Peyer's patch (tissue), 4 donors: ENCODE measurements around the gene XPA. TPM values are rescaled to one million over a fixed set of nuclear protein-coding genes. Genes with fewer than 3 reads are reported as not detected.
A peak's percentile ranks its signal among the peaks of the same experiment; 100 is the strongest.

Experiments
- DNase-seq, 3 donors: peaks; one replicate each; pipeline ENCODE4 v3.0.0-alpha.2; 2017 to 2019
- H3K27ac ChIP-seq, 4 donors: fragments of 200-600 bp; sonication (generic); one replicate each; pipeline ENCODE4 v1.5.1; 2016 to 2019
- H3K27me3 ChIP-seq, 2 donors: fragments of 200-600 bp; sonication (generic); one replicate each; pipeline ENCODE4 v1.5.1; 2019
- H3K36me3 ChIP-seq, 3 donors: fragments of 200-600 bp; sonication (generic); one replicate each; pipeline ENCODE4 v1.5.1; 2016 to 2019
- H3K4me1 ChIP-seq, 4 donors: fragments of 200-600 bp; sonication (generic); one replicate each; pipeline ENCODE4 v1.5.1; 2016 to 2019
- H3K4me3 ChIP-seq, 4 donors: fragments of 200-600 bp; sonication (generic); 1 replicate in 3 of 4; 2 replicates in 1 of 4; pipeline ENCODE4 v1.5.1; 2016 to 2019; ENCODE audit warnings: mild to moderate bottlenecking in 1 of 4
- H3K9me3 ChIP-seq, 4 donors: fragments of 200-600 bp; sonication (generic); one replicate each; pipeline ENCODE4 v1.5.1; 2016 to 2019; ENCODE audit warnings: mild to moderate bottlenecking in 1 of 4
- CTCF ChIP-seq, 6 experiments: fragments of 450-650 bp in 4 of 6; fragments of 200-600 bp in 2 of 6; sonication (generic) in 1 of 6; IDR thresholded peaks; one replicate each; pipeline ENCODE4 v1.5.1; 2017 to 2019; ENCODE audit warnings: antibody characterized with exemption in 6 of 6, mild to moderate bottlenecking in 3 of 6, moderate library complexity in 1 of 6
- POLR2A ChIP-seq, 2 donors: fragments of 450-650 bp; IDR thresholded peaks; one replicate each; pipeline ENCODE4 v1.5.1; 2017; ENCODE audit warnings: antibody characterized with exemption in 2 of 2, mild to moderate bottlenecking in 2 of 2, moderate library complexity in 2 of 2
- total RNA-seq, 4 donors: library from RNA; depleted of rRNA; stranded (reverse); fragments of >200 nt; gene quantifications; one replicate each; pipeline ENCODE4 v1.1.0, GENCODE V29; 2016

Gene XPA
- total RNA-seq, 4 donors from 2014 or later: 12.6 to 18.8 (median 14.3) TPM

DNA sequence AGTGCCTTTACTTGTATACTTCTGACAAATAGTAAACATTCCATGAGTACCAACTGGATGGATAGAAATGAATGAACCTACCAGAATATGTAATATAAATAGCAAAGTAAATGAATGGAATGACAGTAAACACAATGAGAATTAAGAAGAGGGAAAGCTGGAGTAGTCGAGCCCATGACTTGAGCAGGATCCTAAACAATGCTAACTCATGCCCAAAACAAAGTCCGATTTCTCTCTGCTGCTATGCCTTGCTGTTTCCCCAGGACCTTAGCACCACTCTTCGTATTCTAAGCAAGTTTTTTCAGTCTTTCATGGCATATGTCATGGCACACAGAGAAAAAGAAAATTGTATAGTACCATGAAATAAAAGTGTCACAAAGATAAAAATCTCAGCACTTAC lies 1.8 kb downstream of the XPA start:
- TF ChIP-seq POLR2A (IDR thresholded peaks at IDR 0.05) (no peak), CTCF (IDR thresholded peaks at IDR 0.05) (no peak)
- DNase-seq: no peak
- H3K4me1 ChIP-seq: peaks cover 0 to 30% (median 9%) of the 10 kb centered on the region in 4 donors
- H3K27ac ChIP-seq: no peak overlapping the region
- peak overlapping the region in 1 of 4 donors; percentile 69 for H3K4me3 ChIP-seq
- no peaks in the 10 kb centered on the region for H3K9me3 ChIP-seq
- H3K27me3 ChIP-seq: no peaks in the 10 kb centered on the region
- H3K36me3 ChIP-seq: peaks cover 0 to 23% (median 0%) of the 10 kb centered on the region in 3 donors

DNA sequence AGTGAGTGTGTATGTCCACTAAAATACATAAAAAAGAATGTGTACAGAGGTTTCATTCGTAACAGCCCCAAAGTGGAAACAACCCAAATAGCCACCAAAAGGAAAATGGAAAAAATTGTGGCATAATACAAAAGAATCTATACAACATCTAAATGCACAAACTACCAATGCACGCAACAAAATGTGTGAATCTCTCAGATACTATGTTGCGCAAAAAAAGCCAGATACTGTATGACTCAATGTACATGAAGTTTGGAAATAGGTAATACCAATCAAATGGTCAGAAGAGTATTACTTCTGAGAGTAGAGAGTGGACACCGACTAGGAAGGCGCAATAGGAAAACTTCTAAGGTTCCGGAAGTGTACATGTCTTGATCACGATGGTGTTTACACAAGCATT lies 2.4 kb downstream of the XPA start:
- no peak for DNase-seq
- Histone ChIP-seq H3K27ac (no peak overlapping the region), H3K27me3 (no peaks in the 10 kb centered on the region), H3K36me3 (peaks cover 0 to 28% (median 0%) of the 10 kb centered on the region in 3 donors), H3K4me1 (peaks cover 0 to 30% (median 9%) of the 10 kb centered on the region in 4 donors), H3K4me3 (no peak overlapping the region), H3K9me3 (no peaks in the 10 kb centered on the region)
- TF ChIP-seq CTCF (IDR thresholded peaks at IDR 0.05) (no peak), POLR2A (IDR thresholded peaks at IDR 0.05) (no peak)

- TF ChIP-seq CTCF (IDR thresholded peaks at IDR 0.05) (no peak), POLR2A (IDR thresholded peaks at IDR 0.05) (no peak)
- Histone ChIP-seq H3K36me3 (peaks cover 0 to 61% (median 0%) of the 10 kb centered on the region in 3 donors), H3K27ac (no peak overlapping the region), H3K27me3 (no peaks in the 10 kb centered on the region), H3K9me3 (no peaks in the 10 kb centered on the region), H3K4me1 (peaks cover 0 to 13% (median 0%) of the 10 kb centered on the region in 4 donors), H3K4me3 (no peak overlapping the region)
- DNase-seq: no peak
These were observed 7.5 kb downstream of the XPA start for GRCh38 chr9:97689401-97690180.

DNA sequence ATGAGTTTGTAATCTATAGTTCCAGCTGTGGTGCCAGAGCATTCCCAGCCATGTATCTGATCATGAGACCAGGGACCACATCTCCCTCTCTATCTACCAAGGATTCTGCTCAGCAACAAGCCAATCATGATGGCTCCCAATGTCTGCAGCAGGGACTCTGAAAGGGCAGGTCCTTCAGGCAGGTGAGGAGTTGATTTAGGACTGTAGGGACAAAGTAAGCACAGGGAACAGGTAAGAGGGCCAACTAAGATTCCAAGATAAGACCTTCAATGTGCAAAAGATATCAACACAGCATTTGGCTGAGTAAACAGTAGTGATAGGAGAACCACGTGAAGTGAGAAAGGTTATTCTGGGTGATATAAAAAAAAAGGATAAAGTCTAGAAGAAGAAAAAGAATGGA lies 8.5 kb downstream of the XPA start:
- H3K36me3 ChIP-seq: peaks cover 0 to 70% (median 0%) of the 10 kb centered on the region in 3 donors
- no peak overlapping the region for H3K4me3 ChIP-seq
- H3K27ac ChIP-seq: peak overlapping the region in 1 of 4 donors; percentile 4
- H3K27me3 ChIP-seq: no peaks in the 10 kb centered on the region
- no peak for DNase-seq
- no peaks in the 10 kb centered on the region for H3K9me3 ChIP-seq
- TF ChIP-seq CTCF (IDR thresholded peaks at IDR 0.05) (no peak), POLR2A (IDR thresholded peaks at IDR 0.05) (no peak)
- H3K4me1 ChIP-seq: peaks cover 0 to 5% (median 0%) of the 10 kb centered on the region in 4 donors

DNA sequence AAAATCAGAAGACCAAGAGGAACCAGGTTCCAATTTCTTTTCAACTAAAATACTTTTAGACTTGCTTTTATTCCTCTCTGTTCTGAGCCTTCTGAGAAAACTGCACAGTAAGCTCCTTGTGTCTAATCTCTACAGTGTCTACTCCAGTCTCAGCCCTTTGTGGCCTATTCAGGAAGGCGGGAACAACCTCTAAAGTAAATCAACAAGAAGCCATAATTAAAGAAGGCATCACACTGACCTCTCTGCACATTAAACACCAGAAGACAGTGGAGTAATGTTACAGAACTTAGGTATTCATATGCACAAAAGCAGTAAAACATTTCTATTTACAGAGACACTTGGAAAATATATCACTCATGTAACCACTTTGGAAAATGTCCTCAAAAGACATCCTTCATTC lies 14.9 kb downstream of the XPA start:
- Histone ChIP-seq H3K27ac (no peak overlapping the region), H3K4me1 (no peaks in the 10 kb centered on the region), H3K9me3 (no peaks in the 10 kb centered on the region), H3K27me3 (no peaks in the 10 kb centered on the region), H3K4me3 (no peak overlapping the region), H3K36me3 (peaks cover 0 to 85% (median 0%) of the 10 kb centered on the region in 3 donors)
- DNase-seq: no peak
- TF ChIP-seq CTCF (IDR thresholded peaks at IDR 0.05): no peak
